HepG2 (cell line): Measurements from ENCODE around the gene SRGAP2.
"Not testable (repeated sequence)": the region's sequence is repeated elsewhere in the genome, so short reads cannot be mapped to it uniquely, and the experiment has no call there.

Source experiments
- CAMTA2 ChIP-seq: sonication (generic); formaldehyde crosslinking; IDR thresholded peaks from 2 replicates; pipeline ENCODE4 v1.4.0; 2020; ENCODE audit warnings: mild to moderate bottlenecking, missing genetic modification reagents, borderline replicate concordance
- FOXA1 ChIP-seq, 2 experiments: fragments of 450-650 bp in 1 of 2; sonication (generic) in 1 of 2; formaldehyde crosslinking in 1 of 2; IDR thresholded peaks; 2 replicates each; pipeline versions ENCODE4 v1.4.0 to v1.6.1; 2016 to 2020; ENCODE audit warnings: missing genetic modification reagents in 1 of 2
- MLLT10 ChIP-seq: sonication (generic); formaldehyde crosslinking; IDR thresholded peaks from 2 replicates; pipeline ENCODE4 v1.4.0; 2020; ENCODE audit warnings: missing genetic modification reagents
- NR3C1 ChIP-seq: sonication (generic); formaldehyde crosslinking; IDR thresholded peaks from 2 replicates; pipeline ENCODE4 v1.4.0; 2020; ENCODE audit warnings: missing genetic modification reagents
- PHB2 ChIP-seq: fragments of 450-650 bp; IDR thresholded peaks from 2 replicates; pipeline ENCODE4 v1.6.1; 2018; ENCODE audit not compliant: partially characterized antibody
- POLR2A ChIP-seq, 2 experiments: IDR thresholded peaks; 2 replicates each; pipeline ENCODE4 v1.6.1; 2011; ENCODE audit warnings: low read depth in 2 of 2, low read length in 2 of 2, mild to moderate bottlenecking in 1 of 2, moderate library complexity in 1 of 2; ENCODE audit not compliant: insufficient read depth in 1 of 2
- ZFX ChIP-seq: sonication (generic); formaldehyde crosslinking; IDR thresholded peaks from 2 replicates; pipeline ENCODE4 v1.4.0; 2020; ENCODE audit warnings: mild to moderate bottlenecking, low read depth, missing genetic modification reagents, moderate library complexity
- ZNF451 ChIP-seq: sonication (generic); formaldehyde crosslinking; IDR thresholded peaks from 2 replicates; pipeline ENCODE4 v1.5.0; 2020; ENCODE audit warnings: mild to moderate bottlenecking, missing genetic modification reagents
- TF ChIP-seq, protein P1 (sequence below): IDR thresholded peaks from 2 replicates; pipeline ENCODE4 v1.6.1; 2016
- TF ChIP-seq, protein P2 (sequence below): sonication (generic); formaldehyde crosslinking; IDR thresholded peaks from 2 replicates; pipeline ENCODE4 v1.5.0; 2020; ENCODE audit warnings: mild to moderate bottlenecking, missing genetic modification reagents, moderate library complexity
- TF ChIP-seq, protein P3 (sequence below): IDR thresholded peaks from 2 replicates; pipeline ENCODE4 v1.6.1; 2016; ENCODE audit warnings: control low read depth

DNA sequence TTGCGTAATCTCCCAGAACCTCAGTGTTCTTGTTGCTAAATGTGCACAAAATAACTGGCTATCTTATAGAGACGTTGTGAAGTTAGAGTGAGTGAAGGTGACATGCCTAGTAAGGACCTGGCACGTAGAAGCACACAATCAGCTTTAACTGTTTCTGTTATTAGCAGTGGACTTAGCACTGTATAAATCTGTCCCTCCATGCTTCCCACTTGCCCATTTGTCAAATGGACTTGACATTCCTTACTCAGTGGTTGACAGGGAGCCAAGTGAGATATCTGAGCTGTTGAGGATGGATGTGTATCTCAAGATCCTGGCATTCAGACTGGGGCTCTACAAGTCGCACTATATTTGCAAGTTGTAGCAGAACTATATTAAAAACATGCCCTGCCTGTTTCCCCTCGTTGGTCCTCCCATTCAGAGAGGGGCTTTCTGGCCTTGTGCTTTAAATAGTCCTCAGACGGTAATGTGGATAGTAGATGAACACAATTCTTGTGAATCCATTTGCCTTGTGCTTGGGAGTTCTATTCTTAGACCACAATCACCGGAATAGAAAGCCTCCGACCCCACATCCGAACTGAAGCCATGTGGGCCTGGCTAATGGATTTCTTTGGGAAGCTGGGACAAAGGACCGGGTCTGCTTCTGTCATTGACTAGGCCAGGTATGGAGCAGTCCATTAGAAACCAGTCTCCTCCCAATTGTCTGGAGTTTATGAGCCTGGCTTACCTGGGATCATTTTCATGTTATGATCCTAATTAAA is 43.0 kb downstream of the SRGAP2 start:
- TF ChIP-seq, protein P1, sequence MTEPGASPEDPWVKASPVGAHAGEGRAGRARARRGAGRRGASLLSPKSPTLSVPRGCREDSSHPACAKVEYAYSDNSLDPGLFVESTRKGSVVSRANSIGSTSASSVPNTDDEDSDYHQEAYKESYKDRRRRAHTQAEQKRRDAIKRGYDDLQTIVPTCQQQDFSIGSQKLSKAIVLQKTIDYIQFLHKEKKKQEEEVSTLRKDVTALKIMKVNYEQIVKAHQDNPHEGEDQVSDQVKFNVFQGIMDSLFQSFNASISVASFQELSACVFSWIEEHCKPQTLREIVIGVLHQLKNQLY (CRISPR knock-in tag) = not testable (repeated sequence)
- TF ChIP-seq PHB2; POLR2A (IDR thresholded peaks at IDR 0.05; ENCODE audit: insufficient read depth in 1 of 2, low read depth in 2 of 2, low read length in 2 of 2); FOXA1 (IDR thresholded peaks at IDR 0.05); FOXA1 (CRISPR knock-in tag; IDR thresholded peaks at IDR 0.05); ZFX (CRISPR knock-in tag); MLLT10; NR3C1 (CRISPR knock-in tag); CAMTA2 (CRISPR knock-in tag); ZNF451 (CRISPR knock-in tag): not testable (repeated sequence)
- TF ChIP-seq, protein P2, sequence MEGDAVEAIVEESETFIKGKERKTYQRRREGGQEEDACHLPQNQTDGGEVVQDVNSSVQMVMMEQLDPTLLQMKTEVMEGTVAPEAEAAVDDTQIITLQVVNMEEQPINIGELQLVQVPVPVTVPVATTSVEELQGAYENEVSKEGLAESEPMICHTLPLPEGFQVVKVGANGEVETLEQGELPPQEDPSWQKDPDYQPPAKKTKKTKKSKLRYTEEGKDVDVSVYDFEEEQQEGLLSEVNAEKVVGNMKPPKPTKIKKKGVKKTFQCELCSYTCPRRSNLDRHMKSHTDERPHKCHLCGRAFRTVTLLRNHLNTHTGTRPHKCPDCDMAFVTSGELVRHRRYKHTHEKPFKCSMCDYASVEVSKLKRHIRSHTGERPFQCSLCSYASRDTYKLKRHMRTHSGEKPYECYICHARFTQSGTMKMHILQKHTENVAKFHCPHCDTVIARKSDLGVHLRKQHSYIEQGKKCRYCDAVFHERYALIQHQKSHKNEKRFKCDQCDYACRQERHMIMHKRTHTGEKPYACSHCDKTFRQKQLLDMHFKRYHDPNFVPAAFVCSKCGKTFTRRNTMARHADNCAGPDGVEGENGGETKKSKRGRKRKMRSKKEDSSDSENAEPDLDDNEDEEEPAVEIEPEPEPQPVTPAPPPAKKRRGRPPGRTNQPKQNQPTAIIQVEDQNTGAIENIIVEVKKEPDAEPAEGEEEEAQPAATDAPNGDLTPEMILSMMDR (CRISPR knock-in tag) = not testable (repeated sequence)
- TF ChIP-seq, protein P3, sequence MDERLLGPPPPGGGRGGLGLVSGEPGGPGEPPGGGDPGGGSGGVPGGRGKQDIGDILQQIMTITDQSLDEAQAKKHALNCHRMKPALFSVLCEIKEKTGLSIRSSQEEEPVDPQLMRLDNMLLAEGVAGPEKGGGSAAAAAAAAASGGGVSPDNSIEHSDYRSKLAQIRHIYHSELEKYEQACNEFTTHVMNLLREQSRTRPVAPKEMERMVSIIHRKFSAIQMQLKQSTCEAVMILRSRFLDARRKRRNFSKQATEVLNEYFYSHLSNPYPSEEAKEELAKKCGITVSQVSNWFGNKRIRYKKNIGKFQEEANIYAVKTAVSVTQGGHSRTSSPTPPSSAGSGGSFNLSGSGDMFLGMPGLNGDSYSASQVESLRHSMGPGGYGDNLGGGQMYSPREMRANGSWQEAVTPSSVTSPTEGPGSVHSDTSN (CRISPR knock-in tag) = not testable (repeated sequence)
